ENCODE data around the gene GORAB. TPM values are rescaled to one million over a fixed set of nuclear protein-coding genes. Genes with fewer than 3 reads are reported as not detected.

GORAB gene
- total and polyA plus RNA-seq, 9 of the 15 experiments (the other 6 are each of a cell fraction or from before 2014, with no cell fraction given) = 4.4 to 12.9 (median 8.9) TPM

- TF ChIP-seq EZH2 (IDR thresholded peaks at IDR 0.05; ENCODE audit: borderline replicate concordance, low read depth, low read length) = no peak
- TF ChIP-seq KLF6 (CRISPR knock-in tag; IDR thresholded peaks at IDR 0.05; ENCODE audit: borderline replicate concordance) = no peak
Measured at GRCh38 chr1:170555370-170555769, 23.4 kb downstream of the GORAB start (continued).

- POLR2A ChIA-PET = no interaction called here
- no peak for DNase-seq (ENCODE audit: extremely low read depth in 1 of 4, low spot score in 3 of 4)
Measured at GRCh38 chr1:170556917-170557316, 25.0 kb downstream of the GORAB start.

GRCh38 chr1:170558731-170559130, 26.8 kb downstream of the GORAB start:
- Histone ChIP-seq H3K9me3 (replicated peaks; ENCODE audit: control insufficient read depth, insufficient read depth, low read depth, low read length) (no peaks in the 10 kb centered on the region), H4K20me1 (replicated peaks; ENCODE audit: control insufficient read depth, insufficient read depth, low read length) (no peaks in the 10 kb centered on the region), H3K9me1 (ENCODE audit: control insufficient read depth, insufficient read depth, low read length) (no peaks in the 10 kb centered on the region), H3K79me2 (ENCODE audit: control insufficient read depth, insufficient read depth, low read length) (no peaks in the 10 kb centered on the region), H3K27me3 (ENCODE audit: control insufficient read depth in 2 of 2, insufficient read depth in 2 of 2, low read length in 2 of 2) (no peaks in the 10 kb centered on the region), H3K4me1 (replicated peaks in 1 of 2; ENCODE audit: control insufficient read depth in 2 of 2, insufficient read depth in 2 of 2, low read length in 2 of 2) (no peaks in the 10 kb centered on the region; a peak in 1 of 5 replicates), H3K36me3 (ENCODE audit: control insufficient read depth, insufficient read depth, low read length) (no peaks in the 10 kb centered on the region; the same call in 2 of the 3 replicates), H3K4me3 (no peak overlapping the region), H2AFZ (ENCODE audit: low read depth, low read length) (no peak overlapping the region), H3K4me2 (ENCODE audit: insufficient read depth, low read length) (no peak overlapping the region), H3K27ac (ENCODE audit: extremely low read depth, low read depth, low read length) (no peak overlapping the region), H3K9ac (ENCODE audit: insufficient read depth in 1 of 2, low read depth in 2 of 2, low read length in 2 of 2) (no peak overlapping the region)
- BruUV-seq (replicated peaks) = no TSS peak
- in situ Hi-C loops (cut with MboI) (no loop called here), intact Hi-C loops (cut with micrococcal nuclease) (no loop called here)
- DNase-seq (ENCODE audit: extremely low read depth in 1 of 4, low spot score in 3 of 4) = no peak
- 0% methylated on average over 5 of the region's 5 CpGs for WGBS (ENCODE audit: insufficient coverage, low coverage, missing lambda C conversion rate)
- POLR2A ChIA-PET = interaction anchor here (0.5 kb wide), 1 partner anchor 102 kb away, joined by 3 read pairs; no protein-coding TSS in a partner anchor
- no peak for ATAC-seq
- FAIRE-seq = no peak
- CTCF ChIA-PET (ENCODE audit: low intra/inter-chr PET ratio) = no interaction called here
- TF ChIP-seq ZNF551 (CRISPR knock-in tag; IDR thresholded peaks at IDR 0.05) (no peak), ZNF134 (CRISPR knock-in tag; conservative IDR thresholded peaks at IDR 0.05) (no peak), RREB1 (CRISPR knock-in tag; IDR thresholded peaks at IDR 0.05) (no peak), ATF3 (IDR thresholded peaks at IDR 0.05) (0 out of 2 replicates have a peak, but pooled peaks have one; percentile 11), ATF3 (CRISPR knock-in tag; conservative IDR thresholded peaks at IDR 0.05) (no peak), PHF21A (IDR thresholded peaks at IDR 0.05; ENCODE audit: borderline replicate concordance, low read depth) (no peak)

More at GRCh38 chr1:170556917-170557316, 25.0 kb downstream of the GORAB start:
- BruUV-seq (replicated peaks) = no TSS peak
- Histone ChIP-seq H3K4me2 (ENCODE audit: insufficient read depth, low read length) (no peak overlapping the region), H3K4me1 (replicated peaks in 1 of 2; ENCODE audit: control insufficient read depth in 2 of 2, insufficient read depth in 2 of 2, low read length in 2 of 2) (no peaks in the 10 kb centered on the region), H3K9me3 (replicated peaks; ENCODE audit: control insufficient read depth, insufficient read depth, low read depth, low read length) (no peaks in the 10 kb centered on the region), H3K27me3 (ENCODE audit: control insufficient read depth in 2 of 2, insufficient read depth in 2 of 2, low read length in 2 of 2) (no peaks in the 10 kb centered on the region), H3K4me3 (no peak overlapping the region), H4K20me1 (replicated peaks; ENCODE audit: control insufficient read depth, insufficient read depth, low read length) (no peaks in the 10 kb centered on the region), H3K9me1 (ENCODE audit: control insufficient read depth, insufficient read depth, low read length) (no peaks in the 10 kb centered on the region), H3K27ac (ENCODE audit: extremely low read depth, low read depth, low read length) (no peak overlapping the region), H3K9ac (ENCODE audit: insufficient read depth in 1 of 2, low read depth in 2 of 2, low read length in 2 of 2) (no peak overlapping the region), H2AFZ (ENCODE audit: low read depth, low read length) (no peak overlapping the region), H3K36me3 (ENCODE audit: control insufficient read depth, insufficient read depth, low read length) (peaks cover 10% of the 10 kb centered on the region), H3K79me2 (ENCODE audit: control insufficient read depth, insufficient read depth, low read length) (no peaks in the 10 kb centered on the region)
- in situ Hi-C loops (cut with MboI) = no loop called here
- TF ChIP-seq ZNF764 (CRISPR knock-in tag; IDR thresholded peaks at IDR 0.05; ENCODE audit: low read depth) = no peak
- CTCF ChIA-PET (ENCODE audit: low intra/inter-chr PET ratio) = no interaction called here
- FAIRE-seq (no peak), ATAC-seq (no peak)
- intact Hi-C loops (cut with micrococcal nuclease) = no loop called here

All from K562 (cell line).